ENCODE results near the gene IFT122.
A peak's percentile ranks its signal among the peaks of the same experiment; 100 is the strongest.
"Not testable (repeated sequence)": the region's sequence is repeated elsewhere in the genome, so short reads cannot be mapped to it uniquely, and the experiment has no call there.

IFT122 gene

GRCh38 chr3:129501630-129502029, 61.6 kb downstream of the IFT122 start:
- DNase-seq = no peak

GRCh38 chr3:129502641-129503408, 62.8 kb downstream of the IFT122 start:
- DNase-seq = no peak

GRCh38 chr3:129503471-129504291, 63.7 kb downstream of the IFT122 start:
- DNase-seq = no peak

GRCh38 chr3:129504471-129505100, 64.6 kb downstream of the IFT122 start:
- DNase-seq = no peak

GRCh38 chr3:129505341-129505740, 65.3 kb downstream of the IFT122 start:
- no peak for DNase-seq

GRCh38 chr3:129506231-129506742, 66.3 kb downstream of the IFT122 start:
- DNase-seq = no peak

GRCh38 chr3:129507181-129507831, 67.3 kb downstream of the IFT122 start:
- DNase-seq = no peak

GRCh38 chr3:129512595-129512994, 72.6 kb downstream of the IFT122 start:
- no peak for DNase-seq

- no peak for DNase-seq
Measured at GRCh38 chr3:129513705-129514104, 73.7 kb downstream of the IFT122 start.

GRCh38 chr3:129514110-129514509, 74.1 kb downstream of the IFT122 start:
- DNase-seq = no peak

GRCh38 chr3:129514563-129514962, 74.5 kb downstream of the IFT122 start:
- DNase-seq = no peak

GRCh38 chr3:129515108-129515820, 75.2 kb downstream of the IFT122 start:
- DNase-seq = not testable (repeated sequence)

- not testable (repeated sequence) for DNase-seq
Measured at GRCh38 chr3:129515821-129516432, 75.9 kb downstream of the IFT122 start.

GRCh38 chr3:129517516-129517915, 77.5 kb downstream of the IFT122 start:
- DNase-seq = no peak

- no peak for DNase-seq
Measured at GRCh38 chr3:129518038-129518561, 78.1 kb downstream of the IFT122 start.

- no peak for DNase-seq
Measured at GRCh38 chr3:129518581-129518980, 78.6 kb downstream of the IFT122 start.

GRCh38 chr3:129519449-129519848, 79.4 kb downstream of the IFT122 start:
- no peak for DNase-seq

- DNase-seq = no peak
Measured at GRCh38 chr3:129519896-129520715, 80.1 kb downstream of the IFT122 start.

- DNase-seq = peak; percentile 26
Measured at GRCh38 chr3:129520960-129521359, 80.9 kb downstream of the IFT122 start.

GRCh38 chr3:129521611-129522010, 81.6 kb downstream of the IFT122 start:
- no peak for DNase-seq

- no peak for DNase-seq
Measured at GRCh38 chr3:129522953-129523352, 82.9 kb downstream of the IFT122 start.

Data from EL (cell line).